BJ (cell line): Measurements from ENCODE around the gene CYB5R2. TPM values are rescaled to one million over a fixed set of nuclear protein-coding genes. Genes with fewer than 3 reads are reported as not detected.
"Not testable (repeated sequence)": the region's sequence is repeated elsewhere in the genome, so short reads cannot be mapped to it uniquely, and the experiment has no call there.

Source experiments
- CTCF ChIA-PET: fragments of 350-600 bp; formaldehyde crosslinking; extraction: SDS; loops from one replicate; lab custom pipeline; 2021; ENCODE audit warnings: antibody characterized with exemption, inconsistent platforms; lab: Yijun Ruan, JAX
- POLR2A ChIA-PET: fragments of 300-600 bp; sonication (Branson Sonifier 250); formaldehyde crosslinking; extraction: SDS; loops from one replicate; lab custom pipeline; 2021; ENCODE audit warnings: antibody characterized with exemption; lab: Charles Lee
- DNase-seq: peaks from one replicate; pipeline ENCODE4 v3.0.0-alpha.2; 2011; ENCODE audit warnings: low read depth
- H3K27me3 ChIP-seq: 2 replicates; pipeline ENCODE4 v1.6.0; 2011; ENCODE audit warnings: low read length; ENCODE audit not compliant: control insufficient read depth, insufficient read depth
- H3K36me3 ChIP-seq: 2 replicates; pipeline ENCODE4 v1.5.1; 2011; ENCODE audit warnings: low read length; ENCODE audit not compliant: control insufficient read depth, insufficient read depth
- H3K4me3 ChIP-seq: 2 replicates; pipeline ENCODE4 v1.5.1; 2011; ENCODE audit warnings: low read depth, mild to moderate bottlenecking, control low read depth, low read length
- CTCF ChIP-seq: IDR thresholded peaks from 2 replicates; pipeline ENCODE4 v1.5.1; 2011; ENCODE audit warnings: low read depth, mild to moderate bottlenecking, control low read depth, inconsistent platforms, low read length, moderate library complexity; ENCODE audit not compliant: insufficient read depth
- polyA plus RNA-seq: library from polyadenylated mRNA; depleted of rRNA; stranded (reverse); fragments of >200 nt; gene quantifications from 2 replicates; pipeline ENCODE4 v1.2.3, GENCODE V29; 2011

Gene CYB5R2
- polyA plus RNA-seq, 1 experiment, result 49.6 TPM

GRCh38 chr11:7666292-7666866 lies 6.9 kb downstream of the CYB5R2 start:
- Histone ChIP-seq H3K27me3 (no peaks in the 10 kb centered on the region), H3K36me3 (peaks cover 22% of the 10 kb centered on the region), H3K4me3 (no peak overlapping the region)
- no peak for DNase-seq
- POLR2A ChIA-PET, result no interaction called here
- CTCF ChIA-PET, result interaction anchor here (0.9 to 7.8 kb wide), 18 partner anchors 10 to 567 kb away, joined by 3 to 98 read pairs (median 5); partner anchors contain the start of gene PPFIBP2
- TF ChIP-seq CTCF, result no peak

- Histone ChIP-seq H3K27me3 (no peaks in the 10 kb centered on the region), H3K4me3 (no peak overlapping the region), H3K36me3 (peaks cover 22% of the 10 kb centered on the region)
- ChIA-PET CTCF (interaction anchor here (0.6 to 7.8 kb wide), 34 partner anchors 9 to 928 kb away, joined by 3 to 98 read pairs (median 4); partner anchors contain the start of gene PPFIBP2), POLR2A (no interaction called here)
- DNase-seq, result no peak
- TF ChIP-seq CTCF, result peak; percentile 90
Observed at GRCh38 chr11:7665473-7666291, 7.6 kb downstream of the CYB5R2 start.

GRCh38 chr11:7664867-7665266 lies 8.4 kb downstream of the CYB5R2 start:
- no peak for TF ChIP-seq CTCF
- Histone ChIP-seq H3K4me3 (no peak overlapping the region), H3K36me3 (peaks cover 22% of the 10 kb centered on the region), H3K27me3 (no peaks in the 10 kb centered on the region)
- DNase-seq, result no peak
- CTCF ChIA-PET, result interaction anchor here (0.7 to 7.8 kb wide), 21 partner anchors 8 to 927 kb away, joined by 3 to 98 read pairs (median 4); no protein-coding TSS in a partner anchor
- POLR2A ChIA-PET, result no interaction called here

- peaks cover 21% of the 10 kb centered on the region for H3K36me3 ChIP-seq
- POLR2A ChIA-PET, DNase-seq, H3K27me3 ChIP-seq, H3K4me3 ChIP-seq: not testable (repeated sequence)
- CTCF ChIA-PET, result interaction anchor here (0.8 kb wide), 1 partner anchor 150 kb away, joined by 3 read pairs; the partner anchor contains the start of gene PPFIBP2
Observed at GRCh38 chr11:7663531-7663930, 9.8 kb downstream of the CYB5R2 start.

GRCh38 chr11:7657306-7658025 lies 15.8 kb downstream of the CYB5R2 start:
- no peak overlapping the region for H3K4me3 ChIP-seq
- ChIA-PET CTCF (interaction anchor here (0.7 to 6.9 kb wide), 28 partner anchors 8 to 724 kb away, joined by 3 to 121 read pairs (median 5); partner anchors contain the start of gene PPFIBP2), POLR2A (interaction anchor here (0.6 kb wide), 1 partner anchor 19 kb away, joined by 3 read pairs; no protein-coding TSS in a partner anchor)
- TF ChIP-seq CTCF, result peak; percentile 70
- DNase-seq, result no peak
- H3K36me3 ChIP-seq, result peaks cover 15% of the 10 kb centered on the region
- H3K27me3 ChIP-seq, result no peaks in the 10 kb centered on the region
